HCT116 (cell line): ENCODE measurements around the gene CDH13.

Experiments used
- CTCF ChIP-seq, 3 experiments: fragments of 200-600 bp in 1 of 3; sonication (generic) in 1 of 3; IDR thresholded peaks in 2 of 3; conservative IDR thresholded peaks in 1 of 3; 2 replicates each; pipeline ENCODE4 v1.5.1; 2012 to 2017; ENCODE audit warnings: low read depth in 2 of 3, low read length in 2 of 3, antibody characterized with exemption in 1 of 3, borderline replicate concordance in 1 of 3, control low read depth in 1 of 3, mild to moderate bottlenecking in 1 of 3, mixed read lengths in 1 of 3, mixed run types in 1 of 3, moderate library complexity in 1 of 3; ENCODE audit not compliant: insufficient read depth in 1 of 3
- EZH2 ChIP-seq: fragments of 200-600 bp; sonication (generic); IDR thresholded peaks from 2 replicates; pipeline ENCODE4 v1.6.1; 2017; ENCODE audit warnings: antibody characterized with exemption, mixed run types
- JUND ChIP-seq: IDR thresholded peaks from 2 replicates; pipeline ENCODE4 v1.6.1; 2012
- REST ChIP-seq: IDR thresholded peaks from 2 replicates; pipeline ENCODE4 v1.6.1; 2012; ENCODE audit warnings: low read depth
- SRF ChIP-seq: IDR thresholded peaks from 2 replicates; pipeline ENCODE4 v1.6.1; 2012; ENCODE audit warnings: low read depth

GRCh38 chr16:82947698-82948097 lies 320.9 kb downstream of the CDH13 start:
- TF ChIP-seq CTCF (IDR thresholded peaks at IDR 0.05 in 2 of 3, conservative IDR thresholded peaks at IDR 0.05 in 1 of 3; ENCODE audit: borderline replicate concordance in 1 of 3, insufficient read depth in 1 of 3, low read depth in 2 of 3, low read length in 2 of 3), result no peak
- TF ChIP-seq SRF, result no peak
- no peak for TF ChIP-seq JUND
- TF ChIP-seq EZH2, result no peak
- TF ChIP-seq REST, result no peak
